Astrocyte of the cerebellum (primary cell): ENCODE measurements around the gene ELFN1.

Experiments
- DNase-seq: peaks from one replicate; pipeline ENCODE4 v3.0.0-alpha.2; 2011; ENCODE audit warnings: low read depth
- H3K4me3 ChIP-seq: 2 replicates; pipeline ENCODE4 v1.5.1; 2011; ENCODE audit warnings: mild to moderate bottlenecking, low read depth, low read length, moderate library complexity
- in situ Hi-C: cut with HindIII; loops from 2 replicates; pipeline ENCODE4 v1.10.0; 2017; ENCODE audit warnings: low sequenced_read_pairs
- TF ChIP-seq, protein P1 (sequence below): IDR thresholded peaks from 2 replicates; pipeline ENCODE4 v1.5.1; 2012; ENCODE audit warnings: low read length, low read depth, moderate library complexity, mild to moderate bottlenecking; ENCODE audit errors: missing control alignments

The ELFN1 gene

GRCh38 chr7:1626769-1627168 lies 43.3 kb upstream of the ELFN1 start:
- no peak overlapping the region for H3K4me3 ChIP-seq
- in situ Hi-C loops, result loop anchor here (10.0 kb wide), 1 partner anchor 148 kb away; no protein-coding TSS in a partner anchor
- DNase-seq, result no peak
- TF ChIP-seq, protein P1, sequence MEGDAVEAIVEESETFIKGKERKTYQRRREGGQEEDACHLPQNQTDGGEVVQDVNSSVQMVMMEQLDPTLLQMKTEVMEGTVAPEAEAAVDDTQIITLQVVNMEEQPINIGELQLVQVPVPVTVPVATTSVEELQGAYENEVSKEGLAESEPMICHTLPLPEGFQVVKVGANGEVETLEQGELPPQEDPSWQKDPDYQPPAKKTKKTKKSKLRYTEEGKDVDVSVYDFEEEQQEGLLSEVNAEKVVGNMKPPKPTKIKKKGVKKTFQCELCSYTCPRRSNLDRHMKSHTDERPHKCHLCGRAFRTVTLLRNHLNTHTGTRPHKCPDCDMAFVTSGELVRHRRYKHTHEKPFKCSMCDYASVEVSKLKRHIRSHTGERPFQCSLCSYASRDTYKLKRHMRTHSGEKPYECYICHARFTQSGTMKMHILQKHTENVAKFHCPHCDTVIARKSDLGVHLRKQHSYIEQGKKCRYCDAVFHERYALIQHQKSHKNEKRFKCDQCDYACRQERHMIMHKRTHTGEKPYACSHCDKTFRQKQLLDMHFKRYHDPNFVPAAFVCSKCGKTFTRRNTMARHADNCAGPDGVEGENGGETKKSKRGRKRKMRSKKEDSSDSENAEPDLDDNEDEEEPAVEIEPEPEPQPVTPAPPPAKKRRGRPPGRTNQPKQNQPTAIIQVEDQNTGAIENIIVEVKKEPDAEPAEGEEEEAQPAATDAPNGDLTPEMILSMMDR, result no peak

DNA sequence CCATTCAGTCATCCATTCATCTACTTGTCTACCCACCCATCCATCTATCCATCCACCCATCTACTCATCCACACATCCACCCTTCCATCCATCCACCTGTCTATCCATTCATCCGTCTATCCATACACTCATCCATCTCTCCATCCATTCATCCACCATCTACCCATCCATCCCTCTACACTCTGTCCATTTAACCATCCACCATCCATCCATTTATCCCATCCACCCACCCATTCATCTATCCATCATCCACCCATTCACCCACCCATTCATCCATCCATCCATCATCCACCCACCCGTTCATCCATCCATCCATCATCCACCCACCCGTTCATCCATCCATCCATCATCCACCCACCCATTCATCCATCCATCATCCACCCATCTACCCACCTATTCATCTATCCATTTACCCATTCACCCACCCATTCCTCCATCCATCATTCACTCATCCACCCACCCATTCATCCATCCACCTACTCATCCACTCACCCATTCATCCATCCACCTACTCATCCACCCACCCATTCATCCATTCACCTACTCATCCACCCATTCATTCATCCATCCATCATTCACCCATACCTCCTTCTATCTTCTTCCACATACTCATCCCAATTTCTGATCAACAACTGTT lies 39.3 kb upstream of the ELFN1 start:
- in situ Hi-C loops, result no loop called here
- TF ChIP-seq, protein P1, result no peak
- DNase-seq, result no peak
- no peak overlapping the region for H3K4me3 ChIP-seq

DNA sequence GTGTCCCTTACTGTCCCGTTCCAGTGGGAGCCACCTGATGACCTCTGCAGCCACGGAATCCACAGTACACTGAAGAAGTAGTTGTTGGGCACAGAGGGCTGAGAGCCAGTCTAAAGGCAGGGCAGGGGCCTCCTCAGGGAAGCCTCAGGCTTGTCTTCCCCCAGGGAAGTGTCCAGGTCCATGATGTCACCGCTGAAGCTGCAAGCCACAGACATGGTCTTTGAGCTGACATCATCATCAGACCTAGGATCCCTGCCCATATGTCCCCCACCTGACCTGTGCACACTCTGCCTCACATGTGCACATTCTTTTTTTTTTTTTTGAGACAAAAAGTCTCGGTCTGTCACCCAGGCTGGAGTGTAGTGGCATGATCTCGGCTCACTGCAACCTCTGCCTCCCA lies 38.4 kb upstream of the ELFN1 start:
- in situ Hi-C loops, result no loop called here
- DNase-seq, result no peak
- no peak overlapping the region for H3K4me3 ChIP-seq
- TF ChIP-seq, protein P1, result no peak

- no peak for DNase-seq
- TF ChIP-seq, protein P1, result no peak
- no peak overlapping the region for H3K4me3 ChIP-seq
- in situ Hi-C loops, result no loop called here
Measured at GRCh38 chr7:1632506-1632905, 37.6 kb upstream of the ELFN1 start.

GRCh38 chr7:1632916-1633785 lies 36.9 kb upstream of the ELFN1 start:
- no peak overlapping the region for H3K4me3 ChIP-seq
- DNase-seq, result no peak
- TF ChIP-seq, protein P1, result no peak
- in situ Hi-C loops, result no loop called here

DNA sequence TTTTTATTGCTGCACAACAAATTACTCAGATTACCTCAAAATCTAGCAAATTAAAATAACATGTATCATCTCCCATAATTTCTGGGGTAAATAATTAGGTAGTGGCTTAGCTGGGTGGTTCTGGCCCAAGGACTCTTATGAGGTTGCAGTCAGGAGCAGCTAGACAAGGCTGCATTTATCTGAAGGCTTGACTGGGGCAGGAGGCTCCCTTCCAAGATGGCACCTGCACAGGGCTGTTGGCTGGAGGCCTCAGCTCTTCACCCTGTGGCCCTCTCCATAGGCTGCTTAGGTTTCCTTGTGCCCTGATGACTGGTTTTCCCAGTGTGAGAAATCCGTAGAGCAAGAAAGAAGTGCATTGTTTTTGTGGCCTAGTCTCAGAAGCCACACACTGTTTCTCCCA lies 34.7 kb upstream of the ELFN1 start:
- no peak overlapping the region for H3K4me3 ChIP-seq
- DNase-seq, result no peak
- TF ChIP-seq, protein P1, result no peak
- in situ Hi-C loops, result no loop called here
